NCI-H446 (cell line): ENCODE measurements around the gene CDH12.
"Not testable (repeated sequence)": the region's sequence is repeated elsewhere in the genome, so short reads cannot be mapped to it uniquely, and the experiment has no call there.

ENCODE experiments used
- DNase-seq, 2 experiments: peaks; one replicate each; lab custom pipeline; 2025; lab: John Stamatoyannopoulos, UW

CDH12 gene

GRCh38 chr5:22293147-22293546, 560.0 kb downstream of the CDH12 start:
- DNase-seq: no peak

GRCh38 chr5:22278164-22278563, 575.0 kb downstream of the CDH12 start:
- DNase-seq: peak; percentile 83 to 86

- peak; percentile 92 to 95 for DNase-seq
Measured at GRCh38 chr5:22277006-22277405, 576.1 kb downstream of the CDH12 start.

- DNase-seq: not testable (repeated sequence)
Measured at GRCh38 chr5:22265855-22266254, 587.3 kb downstream of the CDH12 start.

- no peak for DNase-seq
Measured at GRCh38 chr5:22258139-22258538, 595.0 kb downstream of the CDH12 start.

- DNase-seq: no peak
Measured at GRCh38 chr5:22250528-22250927, 602.6 kb downstream of the CDH12 start.

- no peak for DNase-seq
Measured at GRCh38 chr5:22249209-22249729, 603.9 kb downstream of the CDH12 start.

- no peak for DNase-seq
Measured at GRCh38 chr5:22245770-22246169, 607.4 kb downstream of the CDH12 start.

- DNase-seq: no peak
Measured at GRCh38 chr5:22242532-22242931, 610.6 kb downstream of the CDH12 start.

GRCh38 chr5:22238047-22238446, 615.1 kb downstream of the CDH12 start:
- DNase-seq: peak; percentile 8 to 41

GRCh38 chr5:22226423-22226822, 626.7 kb downstream of the CDH12 start:
- no peak for DNase-seq

- no peak for DNase-seq
Measured at GRCh38 chr5:22223079-22223478, 630.1 kb downstream of the CDH12 start.

GRCh38 chr5:22213703-22214495, 639.2 kb downstream of the CDH12 start:
- peak; percentile 62 to 80 for DNase-seq

GRCh38 chr5:22212254-22212991, 640.7 kb downstream of the CDH12 start:
- DNase-seq: not testable (repeated sequence)

- DNase-seq: not testable (repeated sequence)
Measured at GRCh38 chr5:22208463-22208862, 644.7 kb downstream of the CDH12 start.

- DNase-seq: not testable (repeated sequence)
Measured at GRCh38 chr5:22188651-22189050, 664.5 kb downstream of the CDH12 start.

- DNase-seq: not testable (repeated sequence)
Measured at GRCh38 chr5:22187632-22188228, 665.4 kb downstream of the CDH12 start.

GRCh38 chr5:22169226-22169625, 683.9 kb downstream of the CDH12 start:
- not testable (repeated sequence) for DNase-seq

- not testable (repeated sequence) for DNase-seq
Measured at GRCh38 chr5:22168704-22169103, 684.4 kb downstream of the CDH12 start.

- not testable (repeated sequence) for DNase-seq
Measured at GRCh38 chr5:22165931-22166330, 687.2 kb downstream of the CDH12 start.

- not testable (repeated sequence) for DNase-seq
Measured at GRCh38 chr5:22164910-22165748, 688.0 kb downstream of the CDH12 start.

GRCh38 chr5:22156953-22157352, 696.2 kb downstream of the CDH12 start:
- not testable (repeated sequence) for DNase-seq
